Thyroid gland (tissue), 4 donors: ENCODE data around the gene DZANK1. TPM values are rescaled to one million over a fixed set of nuclear protein-coding genes. Genes with fewer than 3 reads are reported as not detected.
"Not testable (repeated sequence)": the region's sequence is repeated elsewhere in the genome, so short reads cannot be mapped to it uniquely, and the experiment has no call there.

ENCODE experiments used
- DNase-seq, 2 donors: peaks; one replicate each; pipeline ENCODE4 v3.0.0-alpha.2; 2019
- H3K27ac ChIP-seq, 3 donors: fragments of 200-600 bp; sonication (generic); 1 replicate in 2 of 3; 2 replicates in 1 of 3; pipeline ENCODE4 v1.5.1; 2016 to 2019; ENCODE audit warnings: mild to moderate bottlenecking in 1 of 3, moderate library complexity in 1 of 3
- H3K27me3 ChIP-seq: fragments of 200-600 bp; sonication (generic); one replicate; pipeline ENCODE4 v1.5.1; 2019
- H3K36me3 ChIP-seq, 2 donors: fragments of 200-600 bp; sonication (generic); one replicate each; pipeline ENCODE4 v1.5.1; 2016 to 2019
- H3K4me1 ChIP-seq, 2 donors: fragments of 200-600 bp; sonication (generic); one replicate each; pipeline ENCODE4 v1.5.1; 2017 to 2019
- H3K4me3 ChIP-seq, 3 donors: fragments of 200-600 bp; sonication (generic); replicated peaks in 1 of 3; 1 replicate in 2 of 3; 2 replicates in 1 of 3; pipeline ENCODE4 v1.5.1; 2016; ENCODE audit warnings: mild to moderate bottlenecking in 1 of 3
- H3K9me3 ChIP-seq: fragments of 200-600 bp; sonication (generic); one replicate; pipeline ENCODE4 v1.5.1; 2017
- CTCF ChIP-seq, 6 experiments: fragments of 200-600 bp in 3 of 6; fragments of 450-650 bp in 3 of 6; sonication (generic) in 3 of 6; IDR thresholded peaks; one replicate each; pipeline ENCODE4 v1.5.1; 2016 to 2019; ENCODE audit warnings: antibody characterized with exemption in 6 of 6, mild to moderate bottlenecking in 2 of 6, inconsistent platforms in 1 of 6, moderate library complexity in 1 of 6
- POLR2A ChIP-seq, 2 donors: fragments of 450-650 bp; IDR thresholded peaks; one replicate each; pipeline ENCODE4 v1.6.1; 2017; ENCODE audit warnings: antibody characterized with exemption in 2 of 2, mild to moderate bottlenecking in 2 of 2, moderate library complexity in 1 of 2
- WGBS, 2 donors: methylation state at CpG; one replicate each; pipeline ENCODE4 v1.1.5; 2017; 5-methylcytosine and 5-hydroxymethylcytosine counted together
- intact Hi-C: fragments of 100-400 bp; cut with DNase I; formaldehyde crosslinking; loops from one replicate; pipeline ENCODE4 v1.15.1; 2023
- total RNA-seq, 4 donors: library from RNA; depleted of rRNA; stranded (reverse); fragments of >200 nt; gene quantifications; one replicate each; pipeline ENCODE4 v1.2.3, GENCODE V29; 2016

Gene DZANK1
- total RNA-seq, 4 donors from 2014 or later: 6.7 to 10.6 (median 8.5) TPM

GRCh38 chr20:18388860-18389259 is 78.0 kb downstream of the DZANK1 start:
- no peak overlapping the region for H3K4me3 ChIP-seq
- 83 to 84% methylated on average over 6 of the region's 6 CpGs for WGBS, 2 donors
- H3K9me3 ChIP-seq: no peaks in the 10 kb centered on the region
- no peak for TF ChIP-seq CTCF (IDR thresholded peaks at IDR 0.05)
- no peak for TF ChIP-seq POLR2A (IDR thresholded peaks at IDR 0.05)
- no peak for DNase-seq
- H3K4me1 ChIP-seq: no peaks in the 10 kb centered on the region
- H3K27ac ChIP-seq: no peak overlapping the region
- no peaks in the 10 kb centered on the region for H3K27me3 ChIP-seq
- H3K36me3 ChIP-seq: peaks cover 0 to 9% of the 10 kb centered on the region in 2 donors
- intact Hi-C loops: no loop called here

GRCh38 chr20:18380908-18381529 is 85.8 kb downstream of the DZANK1 start:
- Histone ChIP-seq H3K36me3 (no peaks in the 10 kb centered on the region), H3K27me3 (no peaks in the 10 kb centered on the region), H3K27ac (no peak overlapping the region), H3K9me3 (no peaks in the 10 kb centered on the region), H3K4me1 (no peaks in the 10 kb centered on the region), H3K4me3 (no peak overlapping the region)
- TF ChIP-seq POLR2A (IDR thresholded peaks at IDR 0.05) (no peak), CTCF (IDR thresholded peaks at IDR 0.05) (no peak)
- no peak for DNase-seq
- 88 to 89% methylated on average over 4 to 7 of the region's 7 CpGs for WGBS, 2 donors
- intact Hi-C loops: no loop called here

GRCh38 chr20:18377896-18378481 is 88.8 kb downstream of the DZANK1 start:
- DNase-seq: no peak
- H3K4me1 ChIP-seq: no peaks in the 10 kb centered on the region
- 67 to 68% methylated on average over 6 to 8 of the region's 8 CpGs for WGBS, 2 donors
- H3K27me3 ChIP-seq: no peaks in the 10 kb centered on the region
- no peaks in the 10 kb centered on the region for H3K36me3 ChIP-seq
- H3K27ac ChIP-seq: no peak overlapping the region
- intact Hi-C loops: no loop called here
- TF ChIP-seq CTCF (IDR thresholded peaks at IDR 0.05): no peak
- TF ChIP-seq POLR2A (IDR thresholded peaks at IDR 0.05): no peak
- no peak overlapping the region for H3K4me3 ChIP-seq
- H3K9me3 ChIP-seq: no peaks in the 10 kb centered on the region

- H3K27ac ChIP-seq, H3K36me3 ChIP-seq, H3K4me1 ChIP-seq, H3K4me3 ChIP-seq, DNase-seq, intact Hi-C loops, H3K27me3 ChIP-seq, H3K9me3 ChIP-seq: not testable (repeated sequence)
- WGBS, 2 donors: 89 to 97% methylated on average over 21 to 22 of the region's 28 CpGs
These were observed 91.3 kb downstream of the DZANK1 start for GRCh38 chr20:18375551-18375950.

GRCh38 chr20:18372296-18372695 is 94.5 kb downstream of the DZANK1 start:
- WGBS, 2 donors: 46 to 63% methylated on average over 1 of the region's 1 CpG
- intact Hi-C loops: no loop called here
- TF ChIP-seq POLR2A (IDR thresholded peaks at IDR 0.05) (no peak), CTCF (IDR thresholded peaks at IDR 0.05) (no peak)

More at GRCh38 chr20:18372296-18372695, 94.5 kb downstream of the DZANK1 start:
- no peaks in the 10 kb centered on the region for H3K9me3 ChIP-seq
- H3K4me1 ChIP-seq: no peaks in the 10 kb centered on the region
- H3K27me3 ChIP-seq: no peaks in the 10 kb centered on the region
- no peak overlapping the region for H3K4me3 ChIP-seq
- no peak overlapping the region for H3K27ac ChIP-seq
- DNase-seq: no peak
- no peaks in the 10 kb centered on the region for H3K36me3 ChIP-seq
